ENCODE results near the gene ATP6V1G1. TPM values are rescaled to one million over a fixed set of nuclear protein-coding genes. Genes with fewer than 3 reads are reported as not detected.

ATP6V1G1 gene
- total and polyA plus RNA-seq, 2 donors (not counting 1 experiment from before 2014, with no cell fraction given), result 86.8 to 150 TPM

DNA sequence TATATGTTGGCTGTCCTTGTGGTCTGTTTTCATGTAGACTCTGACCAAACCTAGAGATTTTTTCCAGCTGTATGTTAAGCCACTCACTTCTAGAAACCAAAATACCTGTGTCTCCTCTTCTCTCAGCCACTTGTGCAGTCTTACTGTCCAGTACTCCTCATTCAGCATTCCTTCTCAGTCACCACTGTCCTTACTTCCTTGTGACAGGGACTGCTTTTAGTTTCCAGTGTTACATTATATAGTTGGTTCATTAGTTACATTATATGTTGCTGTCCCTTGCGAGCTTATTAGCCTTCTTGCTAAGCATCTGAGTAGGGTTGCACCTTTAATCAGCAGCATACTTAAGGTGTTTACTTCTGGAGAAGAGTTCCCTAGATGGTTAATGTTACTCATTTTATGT is 4.3 kb downstream of the ATP6V1G1 start:
- Histone ChIP-seq H3K9ac (ENCODE audit: low read length) (peak overlapping the region; percentile 54), H3K27me3 (replicated peaks in 1 of 4; ENCODE audit: control extremely low read depth in 1 of 4, control insufficient read depth in 3 of 4, insufficient read depth in 4 of 4, low read length in 3 of 4) (no peaks in the 10 kb centered on the region), H2AFZ (ENCODE audit: insufficient read depth, low read depth, low read length, poor library complexity, severe bottlenecking) (peak overlapping the region; percentile 10), H3K27ac (ENCODE audit: low read length in 2 of 2) (peak overlapping the region; percentile 64 to 87), H3K4me2 (replicated peaks; ENCODE audit: low read depth, low read length, poor library complexity, severe bottlenecking) (peak overlapping the region; percentile 84), H3K9me3 (ENCODE audit: control extremely low read depth in 1 of 3, control insufficient read depth in 2 of 3, insufficient read depth in 1 of 3, low read length in 2 of 3) (no peaks in the 10 kb centered on the region), H4K20me1 (ENCODE audit: control insufficient read depth, insufficient read depth, low read length, poor library complexity, severe bottlenecking) (peaks cover 53% of the 10 kb centered on the region), H3K4me1 (ENCODE audit: control insufficient read depth in 2 of 2, insufficient read depth in 2 of 2, low read length in 2 of 2) (peaks cover 50 to 59% of the 10 kb centered on the region in 2 donors), H3K36me3 (replicated peaks in 1 of 2; ENCODE audit: control extremely low read depth in 1 of 2, control insufficient read depth in 1 of 2, extremely low read depth in 1 of 2, insufficient read depth in 2 of 2, low read length in 1 of 2) (peaks cover 1 to 47% of the 10 kb centered on the region in 2 experiments), H3K4me3 (ENCODE audit: control extremely low read depth in 1 of 5, extremely low read depth in 1 of 5, insufficient read depth in 1 of 5, low read depth in 2 of 5, low read length in 4 of 5) (peak overlapping the region in 4 of 5 experiments; percentile 31 to 51 (median 38)), H3K79me2 (ENCODE audit: control insufficient read depth, insufficient read depth, low read length) (peaks cover 100% of the 10 kb centered on the region)
- Mint-ChIP-seq H3K27ac (peak overlapping the region; percentile 91), H3K4me1 (peaks cover 62% of the 10 kb centered on the region), H3K9me3 (ENCODE audit: insufficient read depth) (no peaks in the 10 kb centered on the region), H3K4me3 (peak overlapping the region; percentile 79), H3K27me3 (no peaks in the 10 kb centered on the region)
- POLR2A ChIA-PET, result interaction anchor here (1.1 to 2.9 kb wide), 4 partner anchors 20 to 61 kb away, joined by 3 to 17 read pairs (median 10); partner anchors contain the start of gene TMEM268
- CTCF ChIA-PET, result interaction anchor here (0.7 to 7.0 kb wide), 34 partner anchors 9 to 337 kb away, joined by 3 to 179 read pairs (median 6); partner anchors contain the start of genes TMEM268 and WHRN
- TF ChIP-seq EZH2 (IDR thresholded peaks at IDR 0.05; ENCODE audit: borderline replicate concordance, insufficient read depth, low read depth, low read length, poor library complexity, severe bottlenecking), result no peak
- TF ChIP-seq, protein P1, sequence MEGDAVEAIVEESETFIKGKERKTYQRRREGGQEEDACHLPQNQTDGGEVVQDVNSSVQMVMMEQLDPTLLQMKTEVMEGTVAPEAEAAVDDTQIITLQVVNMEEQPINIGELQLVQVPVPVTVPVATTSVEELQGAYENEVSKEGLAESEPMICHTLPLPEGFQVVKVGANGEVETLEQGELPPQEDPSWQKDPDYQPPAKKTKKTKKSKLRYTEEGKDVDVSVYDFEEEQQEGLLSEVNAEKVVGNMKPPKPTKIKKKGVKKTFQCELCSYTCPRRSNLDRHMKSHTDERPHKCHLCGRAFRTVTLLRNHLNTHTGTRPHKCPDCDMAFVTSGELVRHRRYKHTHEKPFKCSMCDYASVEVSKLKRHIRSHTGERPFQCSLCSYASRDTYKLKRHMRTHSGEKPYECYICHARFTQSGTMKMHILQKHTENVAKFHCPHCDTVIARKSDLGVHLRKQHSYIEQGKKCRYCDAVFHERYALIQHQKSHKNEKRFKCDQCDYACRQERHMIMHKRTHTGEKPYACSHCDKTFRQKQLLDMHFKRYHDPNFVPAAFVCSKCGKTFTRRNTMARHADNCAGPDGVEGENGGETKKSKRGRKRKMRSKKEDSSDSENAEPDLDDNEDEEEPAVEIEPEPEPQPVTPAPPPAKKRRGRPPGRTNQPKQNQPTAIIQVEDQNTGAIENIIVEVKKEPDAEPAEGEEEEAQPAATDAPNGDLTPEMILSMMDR (IDR thresholded peaks at IDR 0.05), result no peak
- intact Hi-C loops (cut with micrococcal nuclease), result loop anchor here (1.0 to 5.0 kb wide), 4 partner anchors 19 to 140 kb away; partner anchors contain the start of gene TMEM268
- ATAC-seq (ENCODE audit: low read depth) (no peak), DNase-seq (no peak)
- WGBS (ENCODE audit: insufficient coverage), result no CpG with 5 or more reads among the region's 1 CpG

DNA sequence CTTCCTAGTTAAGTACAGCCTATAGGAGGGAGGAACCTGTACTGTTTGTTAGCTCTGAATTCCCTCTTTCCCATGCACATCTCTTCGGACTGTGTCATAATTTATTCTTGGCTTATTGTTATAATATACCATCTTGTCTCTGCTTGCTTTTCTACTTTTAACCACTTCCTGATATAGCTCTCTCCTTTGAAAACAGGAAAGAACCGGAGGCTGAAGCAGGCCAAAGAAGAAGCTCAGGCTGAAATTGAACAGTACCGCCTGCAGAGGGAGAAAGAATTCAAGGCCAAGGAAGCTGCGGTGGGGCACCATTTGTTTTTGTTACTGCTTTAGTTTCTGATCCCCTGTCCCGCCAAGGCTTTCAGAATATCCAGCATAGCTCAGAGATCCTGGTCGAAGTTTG is 4.8 kb downstream of the ATP6V1G1 start:
- H3K9ac ChIP-seq (ENCODE audit: low read length), result peak overlapping the region; percentile 54
- POLR2A ChIA-PET, result interaction anchor here (1.1 to 2.9 kb wide), 5 partner anchors 19 to 197 kb away, joined by 3 to 17 read pairs (median 5); partner anchors contain the start of gene TMEM268
- peak overlapping the region; percentile 10 for H2AFZ ChIP-seq (ENCODE audit: insufficient read depth, low read depth, low read length, poor library complexity, severe bottlenecking)
- peaks cover 58% of the 10 kb centered on the region for H3K4me1 Mint-ChIP-seq
- H3K4me2 ChIP-seq (replicated peaks; ENCODE audit: low read depth, low read length, poor library complexity, severe bottlenecking), result peak overlapping the region; percentile 84
- no peaks in the 10 kb centered on the region for H3K27me3 Mint-ChIP-seq
- ATAC-seq (ENCODE audit: low read depth) (peak; percentile 41), DNase-seq (peak; percentile 80)
- CTCF ChIA-PET, result interaction anchor here (0.7 to 7.0 kb wide), 36 partner anchors 8 to 336 kb away, joined by 3 to 179 read pairs (median 5); partner anchors contain the start of genes TMEM268 and WHRN
- no peaks in the 10 kb centered on the region for H3K9me3 ChIP-seq (ENCODE audit: control extremely low read depth in 1 of 3, control insufficient read depth in 2 of 3, insufficient read depth in 1 of 3, low read length in 2 of 3)
- H3K36me3 ChIP-seq (replicated peaks in 1 of 2; ENCODE audit: control extremely low read depth in 1 of 2, control insufficient read depth in 1 of 2, extremely low read depth in 1 of 2, insufficient read depth in 2 of 2, low read length in 1 of 2), result peaks cover 1 to 51% of the 10 kb centered on the region in 2 experiments
- peaks cover 46 to 54% of the 10 kb centered on the region in 2 donors for H3K4me1 ChIP-seq (ENCODE audit: control insufficient read depth in 2 of 2, insufficient read depth in 2 of 2, low read length in 2 of 2)
- peak overlapping the region; percentile 64 to 87 for H3K27ac ChIP-seq (ENCODE audit: low read length in 2 of 2)
- peak overlapping the region; percentile 91 for H3K27ac Mint-ChIP-seq
- intact Hi-C loops (cut with micrococcal nuclease), result loop anchor here (1.0 to 5.0 kb wide), 4 partner anchors 19 to 140 kb away; partner anchors contain the start of gene TMEM268
- peaks cover 99% of the 10 kb centered on the region for H3K79me2 ChIP-seq (ENCODE audit: control insufficient read depth, insufficient read depth, low read length)
- no peak for TF ChIP-seq EZH2 (IDR thresholded peaks at IDR 0.05; ENCODE audit: borderline replicate concordance, insufficient read depth, low read depth, low read length, poor library complexity, severe bottlenecking)
- TF ChIP-seq, protein P1 (IDR thresholded peaks at IDR 0.05), result peak; percentile 71
- no peaks in the 10 kb centered on the region for H3K27me3 ChIP-seq (replicated peaks in 1 of 4; ENCODE audit: control extremely low read depth in 1 of 4, control insufficient read depth in 3 of 4, insufficient read depth in 4 of 4, low read length in 3 of 4)
- H3K4me3 ChIP-seq (ENCODE audit: control extremely low read depth in 1 of 5, extremely low read depth in 1 of 5, insufficient read depth in 1 of 5, low read depth in 2 of 5, low read length in 4 of 5), result peak overlapping the region in 4 of 5 experiments; percentile 31 to 51 (median 38)
- no peaks in the 10 kb centered on the region for H3K9me3 Mint-ChIP-seq (ENCODE audit: insufficient read depth)
- WGBS (ENCODE audit: insufficient coverage), result 0% methylated on average over 3 of the region's 6 CpGs
- peak overlapping the region; percentile 79 for H3K4me3 Mint-ChIP-seq
- H4K20me1 ChIP-seq (ENCODE audit: control insufficient read depth, insufficient read depth, low read length, poor library complexity, severe bottlenecking), result peaks cover 56% of the 10 kb centered on the region

Measured in B cell (primary cell).